Subcutaneous abdominal adipose tissue (tissue), 5 donors: Measurements from ENCODE around the gene CBX2.

Experiments used
- H3K27ac ChIP-seq: one replicate; pipeline ENCODE4 v1.7.0; 2013; ENCODE audit warnings: low read depth, mild to moderate bottlenecking, inconsistent platforms, low read length, moderate library complexity
- H3K27me3 ChIP-seq, 5 donors: one replicate each; pipeline ENCODE4 v1.7.0; 2013; ENCODE audit warnings: low read length in 5 of 5, inconsistent platforms in 1 of 5; ENCODE audit not compliant: control insufficient read depth in 5 of 5, insufficient read depth in 4 of 5
- H3K36me3 ChIP-seq, 5 donors: one replicate each; pipeline ENCODE4 v1.7.0; 2013; ENCODE audit warnings: low read length in 5 of 5; ENCODE audit not compliant: control insufficient read depth in 5 of 5, insufficient read depth in 5 of 5
- H3K4me1 ChIP-seq, 5 donors: one replicate each; pipeline ENCODE4 v1.7.0; 2013; ENCODE audit warnings: low read length in 5 of 5, mild to moderate bottlenecking in 3 of 5, moderate library complexity in 1 of 5; ENCODE audit not compliant: control insufficient read depth in 5 of 5, insufficient read depth in 5 of 5
- H3K4me3 ChIP-seq, 5 donors: one replicate each; pipeline ENCODE4 v1.7.0; 2013; ENCODE audit warnings: low read length in 5 of 5, low read depth in 1 of 5
- H3K9ac ChIP-seq, 5 donors: one replicate each; pipeline ENCODE4 v1.7.0; 2013; ENCODE audit warnings: low read length in 5 of 5, mild to moderate bottlenecking in 4 of 5, moderate library complexity in 3 of 5
- H3K9me3 ChIP-seq, 5 donors: one replicate each; pipeline ENCODE4 v1.7.0; 2013; ENCODE audit warnings: low read length in 5 of 5; ENCODE audit not compliant: control insufficient read depth in 5 of 5
- donor health status: healthy.
- donor health status: healthy.
- donor health status: healthy.
- donor health status: healthy.
- donor health status: healthy.

The CBX2 gene

DNA sequence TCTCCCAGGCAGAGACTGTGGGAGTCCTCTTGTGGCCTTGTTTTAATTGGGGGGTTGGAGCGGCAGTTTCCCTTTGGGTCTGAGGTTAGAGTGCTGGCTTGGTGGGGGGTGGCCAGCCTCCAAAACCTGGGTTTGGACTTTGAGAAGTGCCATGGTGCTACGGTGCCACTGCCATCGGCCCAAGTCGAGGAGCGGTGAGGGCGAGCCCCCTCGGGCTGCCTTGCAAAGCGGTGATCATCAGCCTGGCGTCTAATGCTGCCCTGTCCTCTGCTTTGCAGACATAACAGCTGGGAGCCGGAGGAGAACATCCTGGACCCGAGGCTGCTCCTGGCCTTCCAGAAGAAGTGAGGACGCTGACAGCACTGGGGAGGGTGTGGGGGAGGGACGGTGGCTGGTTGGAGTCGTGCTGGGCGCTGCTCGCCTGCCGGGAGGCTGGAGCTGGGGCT lies 1.2 kb downstream of the CBX2 start:
- no peaks in the 10 kb centered on the region for H3K36me3 ChIP-seq
- H3K27ac ChIP-seq, result no peak overlapping the region
- H3K4me1 ChIP-seq, result peaks cover 2 to 26% (median 15%) of the 10 kb centered on the region in 5 donors
- no peaks in the 10 kb centered on the region for H3K9me3 ChIP-seq
- peak overlapping the region in 4 of 5 donors; percentile 27 to 64 (median 55) for H3K4me3 ChIP-seq
- no peak overlapping the region for H3K9ac ChIP-seq
- H3K27me3 ChIP-seq, result peaks cover 24 to 59% (median 31%) of the 10 kb centered on the region in 5 donors

DNA sequence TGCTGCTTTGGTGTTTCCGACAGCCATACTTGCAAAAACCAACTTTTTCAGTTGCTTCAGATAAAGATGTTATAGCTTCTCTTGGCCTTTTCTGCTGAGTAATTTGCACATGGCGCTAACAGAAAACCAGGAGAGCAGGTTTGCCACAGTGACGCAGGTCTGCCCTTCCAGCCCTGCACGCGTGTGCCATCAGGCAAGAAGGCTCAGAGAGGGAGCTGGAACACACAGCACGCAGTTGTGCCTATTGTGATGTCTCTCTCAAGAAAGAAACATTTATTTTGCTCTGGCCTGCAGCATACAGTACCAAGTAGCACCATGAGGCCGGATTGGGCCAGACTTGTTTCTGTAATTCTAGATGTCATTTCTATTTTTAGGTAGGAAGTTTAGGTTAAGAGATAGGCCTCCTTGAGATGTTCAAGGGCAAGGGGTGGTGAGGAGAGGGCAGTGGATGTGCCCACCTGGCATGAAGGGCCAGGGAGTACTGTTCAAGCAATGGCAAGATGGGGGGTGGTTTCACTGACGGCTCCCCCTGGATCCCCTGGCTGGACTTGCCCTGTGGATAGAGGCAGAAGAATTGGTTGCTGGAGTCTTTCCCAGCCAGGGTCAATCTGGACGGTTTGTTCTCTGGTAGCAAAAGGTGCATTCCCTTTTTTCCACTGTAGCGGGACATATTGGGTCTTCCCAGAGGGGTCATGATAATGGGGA lies 1.9 kb downstream of the CBX2 start:
- Histone ChIP-seq H3K4me1 (peaks cover 0 to 26% (median 15%) of the 10 kb centered on the region in 5 donors), H3K36me3 (no peaks in the 10 kb centered on the region), H3K9me3 (no peaks in the 10 kb centered on the region), H3K27ac (no peak overlapping the region), H3K4me3 (no peak overlapping the region), H3K9ac (no peak overlapping the region), H3K27me3 (peaks cover 21 to 52% (median 29%) of the 10 kb centered on the region in 5 donors)

DNA sequence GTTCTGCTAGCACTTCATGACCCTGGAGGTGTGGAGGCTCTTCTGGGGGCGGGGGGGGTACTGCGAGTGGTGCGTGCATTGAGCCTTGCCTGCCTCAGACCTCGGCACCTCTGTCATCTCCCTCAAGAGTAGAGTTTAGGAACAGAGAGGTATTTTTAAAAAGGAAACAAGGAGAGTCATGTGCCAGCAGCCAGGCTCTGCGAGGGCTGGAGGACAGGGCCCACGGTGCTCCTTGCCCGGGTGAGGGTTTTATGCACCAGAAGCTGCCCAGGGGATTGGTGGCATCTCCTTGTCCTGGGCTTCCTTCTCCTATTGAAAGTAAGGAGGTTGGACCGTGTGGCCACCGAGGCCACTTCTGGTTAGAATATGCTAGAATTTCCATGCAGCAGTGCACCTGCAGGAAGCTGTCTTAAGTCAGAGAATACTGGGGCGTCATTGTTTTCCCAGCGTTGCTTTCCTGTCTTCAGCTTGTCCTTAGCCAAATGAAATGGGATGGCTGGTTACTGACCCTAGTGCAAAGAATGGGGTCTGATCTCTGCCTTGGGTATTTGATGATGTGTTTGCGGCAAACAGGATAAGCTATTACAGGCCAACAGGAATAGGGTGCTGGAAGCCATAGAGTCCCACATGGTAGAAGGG lies 3.2 kb downstream of the CBX2 start:
- no peak overlapping the region for H3K9ac ChIP-seq
- no peaks in the 10 kb centered on the region for H3K36me3 ChIP-seq
- H3K4me3 ChIP-seq, result no peak overlapping the region
- no peak overlapping the region for H3K27ac ChIP-seq
- peaks cover 0 to 26% (median 15%) of the 10 kb centered on the region in 5 donors for H3K4me1 ChIP-seq
- H3K9me3 ChIP-seq, result no peaks in the 10 kb centered on the region
- peaks cover 19 to 45% (median 29%) of the 10 kb centered on the region in 5 donors for H3K27me3 ChIP-seq

DNA sequence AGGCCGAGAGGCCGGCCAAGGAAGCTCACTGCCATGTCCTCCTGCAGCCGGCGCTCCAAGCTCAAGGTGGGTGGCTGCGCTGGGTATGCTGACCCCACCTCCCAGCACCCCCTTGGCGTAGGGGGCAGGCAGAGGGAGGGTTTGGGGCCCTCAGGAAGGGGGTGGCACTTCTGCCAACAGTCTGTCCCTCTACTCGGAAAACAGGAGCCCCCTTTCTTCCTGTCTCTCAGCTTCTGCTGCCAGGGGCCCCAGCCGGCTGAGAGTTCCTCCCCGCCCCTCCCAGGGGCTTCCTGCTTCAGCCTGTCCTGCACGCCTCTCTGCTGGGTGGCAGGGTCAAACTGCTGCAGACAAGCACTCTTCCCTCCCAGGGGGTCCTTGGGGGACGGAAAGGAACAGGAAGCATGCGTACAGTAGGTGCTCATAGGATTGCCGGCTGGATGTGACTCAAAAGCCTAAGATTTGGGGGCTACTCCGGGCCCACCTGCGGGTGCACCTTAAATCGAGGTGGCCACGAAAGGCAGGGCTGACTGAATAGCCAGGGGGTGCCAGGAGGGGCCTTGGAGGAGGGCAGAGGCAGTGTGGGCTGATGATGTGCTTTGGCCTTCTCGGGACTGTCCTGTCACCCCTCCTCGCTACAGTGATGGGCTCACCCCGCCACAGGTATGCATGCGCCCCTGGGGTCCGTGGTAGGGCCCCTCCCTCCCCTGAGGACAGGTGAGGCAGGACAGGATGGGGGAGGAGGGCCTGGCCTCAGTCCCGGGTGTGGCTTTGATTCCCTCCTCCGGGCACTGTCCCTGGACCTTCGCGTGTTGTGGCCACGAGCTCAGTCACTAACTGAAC lies 4.0 kb downstream of the CBX2 start:
- no peak overlapping the region for H3K9ac ChIP-seq
- no peak overlapping the region for H3K4me3 ChIP-seq
- no peak overlapping the region for H3K27ac ChIP-seq
- H3K4me1 ChIP-seq, result peaks cover 0 to 23% (median 13%) of the 10 kb centered on the region in 5 donors
- no peaks in the 10 kb centered on the region for H3K9me3 ChIP-seq
- H3K36me3 ChIP-seq, result no peaks in the 10 kb centered on the region
- H3K27me3 ChIP-seq, result peaks cover 17 to 43% (median 28%) of the 10 kb centered on the region in 5 donors

DNA sequence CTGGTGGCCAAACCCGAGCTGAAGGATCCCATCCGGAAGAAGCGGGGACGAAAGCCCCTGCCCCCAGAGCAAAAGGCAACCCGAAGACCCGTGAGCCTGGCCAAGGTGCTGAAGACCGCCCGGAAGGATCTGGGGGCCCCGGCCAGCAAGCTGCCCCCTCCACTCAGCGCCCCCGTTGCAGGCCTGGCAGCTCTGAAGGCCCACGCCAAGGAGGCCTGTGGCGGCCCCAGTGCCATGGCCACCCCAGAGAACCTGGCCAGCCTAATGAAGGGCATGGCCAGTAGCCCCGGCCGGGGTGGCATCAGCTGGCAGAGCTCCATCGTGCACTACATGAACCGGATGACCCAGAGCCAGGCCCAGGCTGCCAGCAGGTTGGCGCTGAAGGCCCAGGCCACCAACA lies 5.9 kb downstream of the CBX2 start:
- Histone ChIP-seq H3K9me3 (no peaks in the 10 kb centered on the region), H3K27me3 (peaks cover 10 to 46% (median 36%) of the 10 kb centered on the region in 5 donors), H3K4me1 (peaks cover 0 to 7% (median 2%) of the 10 kb centered on the region in 5 donors), H3K36me3 (no peaks in the 10 kb centered on the region), H3K4me3 (no peak overlapping the region), H3K27ac (no peak overlapping the region), H3K9ac (no peak overlapping the region)

DNA sequence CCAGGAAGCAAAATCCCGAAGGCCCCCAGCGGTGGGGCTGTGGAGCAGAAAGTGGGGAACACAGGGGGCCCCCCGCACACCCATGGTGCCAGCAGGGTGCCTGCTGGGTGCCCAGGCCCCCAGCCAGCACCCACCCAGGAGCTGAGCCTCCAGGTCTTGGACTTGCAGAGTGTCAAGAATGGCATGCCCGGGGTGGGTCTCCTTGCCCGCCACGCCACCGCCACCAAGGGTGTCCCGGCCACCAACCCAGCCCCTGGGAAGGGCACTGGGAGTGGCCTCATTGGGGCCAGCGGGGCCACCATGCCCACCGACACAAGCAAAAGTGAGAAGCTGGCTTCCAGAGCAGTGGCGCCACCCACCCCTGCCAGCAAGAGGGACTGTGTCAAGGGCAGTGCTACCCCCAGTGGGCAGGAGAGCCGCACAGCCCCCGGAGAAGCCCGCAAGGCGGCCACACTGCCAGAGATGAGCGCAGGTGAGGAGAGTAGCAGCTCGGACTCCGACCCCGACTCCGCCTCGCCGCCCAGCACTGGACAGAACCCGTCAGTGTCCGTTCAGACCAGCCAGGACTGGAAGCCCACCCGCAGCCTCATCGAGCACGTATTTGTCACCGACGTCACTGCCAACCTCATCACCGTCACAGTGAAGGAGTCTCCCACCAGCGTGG lies 6.5 kb downstream of the CBX2 start:
- H3K27ac ChIP-seq, result no peak overlapping the region
- peaks cover 14 to 52% (median 41%) of the 10 kb centered on the region in 5 donors for H3K27me3 ChIP-seq
- H3K4me3 ChIP-seq, result no peak overlapping the region
- H3K9me3 ChIP-seq, result no peaks in the 10 kb centered on the region
- H3K36me3 ChIP-seq, result no peaks in the 10 kb centered on the region
- H3K9ac ChIP-seq, result no peak overlapping the region
- H3K4me1 ChIP-seq, result peaks cover 0 to 6% (median 1%) of the 10 kb centered on the region in 5 donors

DNA sequence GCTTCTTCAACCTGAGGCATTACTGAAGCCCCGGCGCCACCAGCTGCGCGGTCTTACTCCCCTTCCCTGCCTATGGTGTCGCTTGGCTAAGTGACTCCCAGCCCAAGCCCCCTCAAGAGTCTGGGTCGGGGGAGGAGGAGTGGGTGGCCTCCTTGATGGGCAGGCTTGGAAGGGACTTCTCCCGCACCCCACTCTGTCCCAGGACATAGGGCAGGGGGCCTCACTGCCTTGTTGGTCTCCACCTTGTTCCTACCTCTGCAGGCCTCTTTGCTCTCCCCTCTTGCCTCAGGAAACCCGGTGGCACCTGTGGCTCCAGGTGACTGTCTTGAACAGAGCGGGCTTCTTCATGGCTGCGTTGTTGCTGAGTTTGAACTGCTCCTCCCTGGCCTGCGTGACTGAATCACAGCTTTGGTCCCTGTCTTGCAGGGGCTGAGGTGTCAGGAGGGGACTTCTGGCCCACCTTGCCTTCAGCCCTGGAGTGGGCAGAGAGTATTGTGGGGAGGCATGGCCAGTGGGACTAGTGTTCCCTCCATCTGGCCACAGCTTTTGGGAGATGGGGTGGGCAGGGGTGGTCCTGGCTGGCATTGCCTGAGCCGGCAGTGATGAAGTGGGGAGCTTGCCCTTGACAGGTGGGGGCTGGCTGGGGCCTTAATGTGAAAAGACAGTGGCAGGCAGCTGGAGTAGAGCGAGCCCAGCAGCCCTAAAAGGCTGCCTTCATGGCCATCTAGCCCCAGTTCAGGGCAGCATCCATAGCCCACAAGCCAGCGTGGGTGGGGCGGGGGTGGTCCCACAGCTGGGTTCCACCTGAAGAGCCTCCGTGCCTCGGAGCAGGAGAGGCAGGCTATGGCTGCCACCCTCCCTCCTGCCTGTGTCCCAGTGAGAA lies 7.3 kb downstream of the CBX2 start:
- peaks cover 20 to 56% (median 47%) of the 10 kb centered on the region in 5 donors for H3K27me3 ChIP-seq
- no peak overlapping the region for H3K4me3 ChIP-seq
- H3K36me3 ChIP-seq, result no peaks in the 10 kb centered on the region
- H3K9ac ChIP-seq, result no peak overlapping the region
- H3K4me1 ChIP-seq, result peaks cover 0 to 14% (median 8%) of the 10 kb centered on the region in 5 donors
- no peaks in the 10 kb centered on the region for H3K9me3 ChIP-seq
- H3K27ac ChIP-seq, result no peak overlapping the region

DNA sequence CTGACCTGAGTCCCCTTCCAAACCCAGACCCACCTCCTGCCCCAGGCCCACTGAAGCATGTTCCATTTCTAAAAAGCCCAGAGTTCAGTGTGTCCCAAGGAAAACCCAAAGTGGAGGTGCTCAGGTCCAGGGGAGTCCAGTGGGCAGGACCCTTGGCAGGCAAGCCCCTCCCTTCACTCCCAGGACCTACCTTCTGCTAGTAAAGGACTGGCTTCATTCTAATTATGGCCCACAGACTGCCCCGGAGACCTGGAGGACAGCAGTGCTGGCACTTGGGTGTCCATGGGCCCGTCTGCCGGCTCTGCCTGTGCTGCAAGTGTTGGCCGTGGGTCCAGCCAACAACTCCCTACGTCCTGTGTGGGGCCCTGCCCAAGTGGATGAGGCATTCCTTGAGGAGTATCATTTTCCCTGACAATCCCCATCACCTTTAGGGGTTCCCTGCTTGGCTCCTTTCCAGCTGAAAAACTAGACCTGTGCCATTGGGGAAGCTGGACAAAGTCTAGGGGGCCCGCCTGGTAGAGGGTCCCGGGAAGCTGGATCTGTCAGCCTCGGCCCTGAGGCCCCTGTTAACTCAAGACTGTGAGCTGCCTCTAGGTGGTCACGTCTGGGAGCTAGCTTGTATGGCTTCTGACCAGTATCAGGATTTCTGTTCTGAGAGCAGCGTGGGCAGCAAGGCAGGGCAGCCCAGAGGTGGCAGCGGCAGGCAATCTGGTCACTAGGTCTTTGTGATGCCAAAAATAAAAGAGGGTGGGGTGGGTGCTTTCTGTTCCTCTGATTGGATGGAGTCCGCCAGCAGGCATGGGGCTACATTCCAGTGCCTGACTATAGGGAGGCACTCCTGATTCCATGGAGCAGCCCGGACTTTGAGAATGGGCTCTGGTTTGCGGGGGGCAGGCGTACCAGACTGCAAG lies 8.2 kb downstream of the CBX2 start:
- Histone ChIP-seq H3K27me3 (peaks cover 29 to 65% (median 56%) of the 10 kb centered on the region in 5 donors), H3K9ac (no peak overlapping the region), H3K4me1 (peaks cover 0 to 23% (median 12%) of the 10 kb centered on the region in 5 donors), H3K4me3 (no peak overlapping the region), H3K9me3 (no peaks in the 10 kb centered on the region), H3K27ac (no peak overlapping the region), H3K36me3 (no peaks in the 10 kb centered on the region)
